Gastrocnemius medialis (tissue), 4 donors: ENCODE results near the gene CENPU.

Experiments used
- CTCF ChIP-seq, 5 experiments: fragments of 450-650 bp in 3 of 5; fragments of 200-600 bp in 2 of 5; sonication (generic) in 2 of 5; IDR thresholded peaks in 4 of 5; conservative IDR thresholded peaks in 1 of 5; 1 replicate in 4 of 5; 2 replicates in 1 of 5; pipeline ENCODE4 v1.5.1; 2016 to 2019; ENCODE audit warnings: antibody characterized with exemption in 5 of 5, mild to moderate bottlenecking in 3 of 5, moderate library complexity in 3 of 5
- POLR2A ChIP-seq, 2 donors: fragments of 450-650 bp; IDR thresholded peaks; one replicate each; pipeline ENCODE4 v1.6.1; 2017; ENCODE audit warnings: antibody characterized with exemption in 2 of 2, mild to moderate bottlenecking in 2 of 2, moderate library complexity in 2 of 2

DNA sequence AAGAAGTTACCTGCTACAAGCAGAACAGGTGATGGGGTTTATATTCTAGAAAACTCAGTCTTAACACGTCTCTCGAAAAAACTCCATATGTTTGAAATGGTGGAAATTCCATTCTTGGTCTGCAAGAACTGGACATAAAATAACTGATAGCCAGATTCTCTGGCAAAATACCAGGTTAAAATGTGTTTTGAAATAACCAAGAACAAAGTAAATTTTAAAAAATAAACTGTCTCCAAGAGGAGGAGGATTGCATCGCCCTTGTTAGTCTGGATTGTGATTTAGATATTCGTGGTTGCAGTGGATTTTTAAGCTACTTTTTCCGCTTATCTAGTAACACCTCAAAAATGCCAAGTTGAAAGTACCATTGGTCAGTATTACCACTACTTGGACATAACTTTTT is 40.8 kb downstream of the CENPU start:
- TF ChIP-seq CTCF (IDR thresholded peaks at IDR 0.05 in 4 of 5, conservative IDR thresholded peaks at IDR 0.05 in 1 of 5) = no peak
- TF ChIP-seq POLR2A (IDR thresholded peaks at IDR 0.05) = no peak
